GM19099 (cell line): ENCODE data around the gene LYAR.

ENCODE experiments used
- POLR2A ChIP-seq: IDR thresholded peaks from 3 replicates; pipeline ENCODE4 v1.6.1; 2011; ENCODE audit warnings: low read depth; ENCODE audit not compliant: insufficient read length; ENCODE audit errors: extremely low read depth

LYAR gene

GRCh38 chr4:4321951-4322688, 32.2 kb upstream of the LYAR start:
- no peak for TF ChIP-seq POLR2A

DNA sequence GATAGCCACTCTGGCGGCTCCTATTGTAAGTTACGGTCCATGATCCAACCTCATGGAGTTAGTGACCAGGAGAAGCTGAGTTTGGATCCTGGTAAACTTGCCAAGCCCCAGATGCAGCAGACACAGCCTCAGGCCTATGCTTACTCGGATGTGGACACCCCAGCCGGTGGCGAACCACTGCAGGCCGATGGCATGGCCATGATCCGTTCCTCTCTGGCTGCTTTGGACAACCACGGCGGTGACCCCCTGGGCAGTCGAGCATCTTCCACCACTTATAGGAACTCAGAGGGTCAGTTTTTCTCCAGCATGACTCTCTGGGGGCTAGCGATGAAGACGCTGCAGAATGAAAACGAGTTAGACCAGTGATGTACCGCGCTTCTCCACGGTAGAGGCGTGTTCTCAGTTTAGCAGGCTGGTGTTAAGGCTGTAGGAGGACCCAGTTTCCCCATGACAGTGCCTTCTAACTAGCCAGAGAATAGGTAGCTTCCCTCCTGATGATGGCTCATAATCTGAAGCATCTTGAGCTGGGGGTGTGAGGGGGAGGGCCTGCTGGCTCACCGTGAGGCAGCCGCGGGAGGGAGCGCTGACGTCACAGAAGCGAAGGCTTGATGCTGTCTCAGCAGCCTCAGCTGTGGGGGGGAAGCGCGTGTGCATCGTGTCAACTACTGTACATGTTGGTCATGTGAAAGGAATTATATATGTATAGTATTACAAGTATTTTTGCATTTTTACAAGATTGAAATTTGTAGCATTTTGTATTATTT, 31.2 kb upstream of the LYAR start:
- no peak for TF ChIP-seq POLR2A

DNA sequence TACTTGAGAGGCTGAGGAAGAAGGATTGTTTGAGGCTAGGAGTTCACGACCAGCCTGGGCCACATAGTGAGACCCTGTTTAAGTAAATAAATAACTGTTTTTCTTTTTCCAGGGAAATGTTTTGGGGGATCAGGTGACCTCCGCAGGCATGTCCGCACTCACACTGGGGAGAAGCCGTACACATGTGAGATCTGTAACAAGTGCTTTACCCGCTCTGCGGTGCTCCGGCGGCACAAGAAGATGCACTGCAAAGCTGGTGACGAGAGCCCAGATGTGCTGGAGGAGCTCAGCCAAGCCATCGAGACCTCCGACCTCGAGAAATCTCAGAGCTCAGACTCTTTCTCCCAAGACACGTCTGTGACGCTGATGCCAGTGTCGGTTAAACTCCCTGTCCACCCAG, 30.6 kb upstream of the LYAR start:
- TF ChIP-seq POLR2A, result no peak

- TF ChIP-seq POLR2A, result no peak
Observed at GRCh38 chr4:4317496-4318232, 27.7 kb upstream of the LYAR start.

DNA sequence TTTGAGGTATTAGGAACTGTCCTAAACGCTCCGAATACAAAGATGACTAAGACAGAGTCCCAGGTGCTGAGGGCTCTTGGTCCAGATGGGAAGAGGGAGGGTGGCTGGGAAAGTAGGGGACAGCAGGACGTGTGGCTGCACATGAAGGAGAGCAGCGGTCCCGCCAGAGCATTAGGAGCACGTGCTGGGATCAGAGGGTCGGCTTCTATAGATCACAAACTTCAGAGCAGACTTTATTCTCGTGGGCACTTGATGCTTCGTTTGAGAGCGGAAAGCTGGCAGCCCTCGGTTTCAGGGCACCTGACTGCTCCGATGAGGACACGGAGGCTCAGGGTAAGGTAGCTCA, 26.2 kb upstream of the LYAR start:
- TF ChIP-seq POLR2A, result no peak

- TF ChIP-seq POLR2A, result no peak
Observed at GRCh38 chr4:4315461-4316149, 25.7 kb upstream of the LYAR start.

DNA sequence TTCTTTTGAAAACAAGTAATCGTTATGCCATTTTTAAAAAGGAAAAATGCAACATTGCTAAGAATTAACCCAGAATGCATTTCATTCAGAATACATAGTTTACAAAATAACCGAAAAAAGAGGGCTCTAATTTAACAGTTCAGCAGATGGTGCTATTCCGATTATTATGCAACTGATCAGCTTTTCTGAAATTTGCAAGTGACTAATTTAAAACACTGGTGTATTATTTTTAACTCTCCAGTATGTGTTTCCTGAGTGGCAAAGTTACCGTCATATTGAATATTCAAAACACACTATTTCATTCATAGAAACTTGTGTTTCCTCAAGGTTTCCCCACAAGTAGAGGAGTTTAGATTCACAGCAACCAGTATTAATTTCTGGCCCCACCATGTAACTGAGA, 21.2 kb upstream of the LYAR start:
- no peak for TF ChIP-seq POLR2A

- no peak for TF ChIP-seq POLR2A
Observed at GRCh38 chr4:4308800-4309441, 19.0 kb upstream of the LYAR start.

- TF ChIP-seq POLR2A, result no peak
Observed at GRCh38 chr4:4306920-4307319, 17.0 kb upstream of the LYAR start.

DNA sequence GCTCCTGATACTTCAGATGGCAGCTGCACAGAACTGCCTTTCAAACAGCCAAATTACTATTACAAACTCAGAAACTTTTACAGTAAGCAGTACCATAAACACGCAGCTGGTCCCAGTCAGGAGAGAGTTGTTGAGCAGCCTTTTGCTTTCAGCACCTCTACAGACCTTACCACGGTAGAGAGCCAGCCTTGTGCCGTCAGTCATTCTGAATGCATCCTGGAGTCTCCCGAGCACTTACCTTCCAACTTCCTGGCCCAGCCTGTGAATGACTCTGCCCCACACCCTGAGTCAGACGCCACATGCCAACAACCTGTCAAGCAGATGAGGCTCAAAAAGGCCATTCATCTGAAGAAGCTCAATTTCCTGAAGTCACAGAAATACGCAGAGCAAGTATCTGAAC, 12.5 kb upstream of the LYAR start:
- no peak for TF ChIP-seq POLR2A

- TF ChIP-seq POLR2A, result no peak
Observed at GRCh38 chr4:4302001-4302400, 12.0 kb upstream of the LYAR start.

DNA sequence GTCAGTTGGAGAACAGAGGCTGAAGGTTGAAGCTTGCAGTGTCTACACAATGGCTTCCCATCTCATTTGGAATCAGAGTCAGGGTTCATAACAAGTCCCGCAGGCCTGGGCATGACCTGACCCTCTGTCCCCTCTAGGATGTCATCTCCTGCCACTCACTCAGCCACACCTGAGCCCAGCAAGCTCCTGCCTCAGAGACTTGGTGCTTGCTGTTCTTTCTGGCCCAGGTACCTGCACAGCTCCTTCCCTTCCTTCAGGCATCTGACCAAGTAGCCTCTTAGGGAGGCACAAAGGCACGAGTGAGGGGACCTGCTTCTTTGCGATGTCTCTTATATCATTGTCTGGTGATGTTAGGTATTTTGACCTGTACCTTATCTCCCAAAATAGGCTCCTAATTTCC, 9.1 kb upstream of the LYAR start:
- TF ChIP-seq POLR2A, result no peak

DNA sequence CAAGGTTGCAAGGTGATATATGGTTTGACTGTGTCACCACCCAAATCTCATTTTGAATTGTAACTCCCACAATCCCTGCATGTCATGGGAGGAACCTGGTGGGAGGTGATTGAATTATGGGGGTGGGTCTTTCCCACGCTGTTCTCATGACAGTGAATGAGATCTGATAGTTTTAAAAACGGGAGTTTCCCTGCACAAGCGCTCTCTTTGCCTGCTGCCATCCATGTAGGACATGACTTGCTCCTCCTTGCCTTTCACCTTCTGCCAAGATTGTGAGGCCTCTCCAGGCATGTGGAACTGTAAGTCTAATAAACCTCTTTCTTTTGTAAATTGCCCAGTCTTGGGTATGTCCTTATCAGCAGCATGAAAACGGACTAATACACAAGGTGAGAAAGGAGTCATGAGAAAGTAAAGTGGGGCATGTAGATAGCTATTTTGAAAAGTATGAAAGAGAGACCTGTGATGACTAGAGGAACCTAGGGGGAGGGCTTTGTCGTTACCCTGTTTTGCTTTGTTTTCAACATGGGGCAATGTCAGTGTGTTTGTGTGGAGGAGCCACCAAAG, 6.4 kb upstream of the LYAR start:
- TF ChIP-seq POLR2A, result no peak

DNA sequence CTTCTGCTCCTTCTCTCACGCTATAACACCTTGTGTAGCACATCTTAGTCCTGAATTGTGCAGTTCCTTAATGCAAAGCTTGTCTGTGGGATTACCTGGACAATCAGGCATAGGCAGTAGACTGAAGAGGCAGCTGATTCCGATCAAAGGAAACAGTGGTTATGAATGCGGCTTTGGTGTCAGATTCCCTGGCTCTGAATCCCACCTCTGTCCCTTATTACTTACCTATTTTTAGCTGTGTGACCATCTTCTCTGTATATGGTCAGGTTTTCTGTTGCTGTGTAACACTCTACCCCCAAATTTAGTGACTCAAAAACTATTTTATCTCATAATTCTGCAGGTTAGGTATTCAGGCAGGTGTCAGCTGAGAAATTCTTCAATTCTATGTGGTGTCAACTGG, 3.3 kb upstream of the LYAR start:
- TF ChIP-seq POLR2A, result no peak

DNA sequence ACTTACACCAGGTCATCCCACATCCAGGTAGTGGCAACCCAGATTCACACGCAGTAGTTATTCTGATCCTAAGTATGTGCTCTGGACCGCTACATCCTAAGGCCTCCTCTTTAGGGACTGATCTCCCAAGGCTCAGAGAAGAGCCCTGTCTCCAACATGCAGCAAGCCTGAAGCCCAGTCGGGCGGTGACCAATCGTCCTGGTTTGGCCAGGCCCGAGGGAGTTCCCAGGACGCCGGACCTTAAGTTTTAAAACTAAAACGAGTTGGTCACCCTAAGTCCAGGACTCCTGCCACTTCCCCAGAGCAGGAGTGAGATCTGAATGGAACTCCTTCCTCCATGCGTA, 385 bp downstream of the LYAR start:
- TF ChIP-seq POLR2A, result no peak
